CD4-positive, alpha-beta memory T cell (primary cell): ENCODE measurements around the gene ARHGAP45. TPM values are rescaled to one million over a fixed set of nuclear protein-coding genes. Genes with fewer than 3 reads are reported as not detected.

Source experiments
- CTCF ChIA-PET: fragments of 350-600 bp; sonication (Branson Sonifier 250); formaldehyde crosslinking; loops from one replicate; lab custom pipeline; 2021; ENCODE audit warnings: inconsistent platforms; ENCODE audit not compliant: partially characterized antibody; lab: Charles Lee
- POLR2A ChIA-PET: fragments of 350-600 bp; sonication (Branson Sonifier 250); formaldehyde crosslinking; loops from one replicate; lab custom pipeline; 2021; ENCODE audit not compliant: partially characterized antibody; lab: Charles Lee
- DNase-seq, 5 donors: peaks; one replicate each; pipeline versions ENCODE4 v3.0.0 to v3.0.0-alpha.2; 2020 to 2022; ENCODE audit warnings: mixed read lengths in 1 of 5
- H3K27ac ChIP-seq: one replicate; pipeline ENCODE4 v1.7.0; 2013; ENCODE audit warnings: low read depth, low read length
- H3K27me3 ChIP-seq: 2 replicates; pipeline ENCODE4 v1.7.0; 2013; ENCODE audit warnings: mild to moderate bottlenecking, low read length, moderate library complexity; ENCODE audit not compliant: insufficient read depth
- H3K36me3 ChIP-seq: 2 replicates; pipeline ENCODE4 v1.7.0; 2013; ENCODE audit warnings: mild to moderate bottlenecking, low read length, moderate library complexity; ENCODE audit not compliant: insufficient read depth
- H3K4me1 ChIP-seq: 2 replicates; pipeline ENCODE4 v1.7.0; 2013; ENCODE audit warnings: mild to moderate bottlenecking, low read length, moderate library complexity; ENCODE audit not compliant: insufficient read depth
- H3K4me3 ChIP-seq, 2 donors: one replicate each; pipeline ENCODE4 v1.7.0; 2013; ENCODE audit warnings: low read length in 2 of 2, mild to moderate bottlenecking in 1 of 2
- H3K9me3 ChIP-seq, 2 donors: one replicate each; pipeline ENCODE4 v1.7.0; 2013; ENCODE audit warnings: low read length in 2 of 2, control low read depth in 1 of 2; ENCODE audit not compliant: control insufficient read depth in 1 of 2
- H3K27ac Mint-ChIP-seq, 7 donors: one replicate each; pipeline ENCODE4 v1.8.0; 2020 to 2021; ENCODE audit warnings: mixed read lengths in 7 of 7, mild to moderate bottlenecking in 6 of 7, inconsistent platforms in 3 of 7, moderate library complexity in 3 of 7
- H3K27me3 Mint-ChIP-seq, 2 donors: one replicate each; pipeline ENCODE4 v1.8.0; 2020 to 2021; ENCODE audit warnings: mixed read lengths in 2 of 2
- H3K36me3 Mint-ChIP-seq, 2 donors: one replicate each; pipeline ENCODE4 v1.8.0; 2020 to 2021; ENCODE audit warnings: mixed read lengths in 2 of 2, inconsistent platforms in 1 of 2, mild to moderate bottlenecking in 1 of 2
- H3K4me1 Mint-ChIP-seq, 4 donors: one replicate each; pipeline ENCODE4 v1.8.0; 2020 to 2021; ENCODE audit warnings: mixed read lengths in 4 of 4, mild to moderate bottlenecking in 1 of 4
- H3K4me3 Mint-ChIP-seq, 8 donors: one replicate each; pipeline ENCODE4 v1.8.0; 2020 to 2021; ENCODE audit warnings: mixed read lengths in 8 of 8, mild to moderate bottlenecking in 7 of 8, moderate library complexity in 6 of 8, inconsistent platforms in 3 of 8
- H3K9me3 Mint-ChIP-seq, 8 donors: one replicate each; pipeline ENCODE4 v1.8.0; 2020 to 2021; ENCODE audit warnings: mixed read lengths in 8 of 8, mild to moderate bottlenecking in 5 of 8, inconsistent platforms in 3 of 8, moderate library complexity in 1 of 8
- intact Hi-C: fragments of 100-400 bp; cut with micrococcal nuclease; formaldehyde crosslinking; loops from one replicate; pipeline ENCODE4 v1.15.1; 2023
- polyA plus RNA-seq, 2 donors: library from polyadenylated mRNA; unstranded; fragments of 300-500 nt; fragmentation: Illumina TruSeq; gene quantifications; one replicate each; pipeline ENCODE4 v1.2.3, GENCODE V29; 2021
- total RNA-seq, 2 experiments: library from RNA; stranded (reverse); gene quantifications; one replicate each; pipeline ENCODE4 v1.2.3, GENCODE V29; 2021

The ARHGAP45 gene
- total and polyA plus RNA-seq, 4 experiments from 2014 or later, result 222 to 836 (median 667) TPM

DNA sequence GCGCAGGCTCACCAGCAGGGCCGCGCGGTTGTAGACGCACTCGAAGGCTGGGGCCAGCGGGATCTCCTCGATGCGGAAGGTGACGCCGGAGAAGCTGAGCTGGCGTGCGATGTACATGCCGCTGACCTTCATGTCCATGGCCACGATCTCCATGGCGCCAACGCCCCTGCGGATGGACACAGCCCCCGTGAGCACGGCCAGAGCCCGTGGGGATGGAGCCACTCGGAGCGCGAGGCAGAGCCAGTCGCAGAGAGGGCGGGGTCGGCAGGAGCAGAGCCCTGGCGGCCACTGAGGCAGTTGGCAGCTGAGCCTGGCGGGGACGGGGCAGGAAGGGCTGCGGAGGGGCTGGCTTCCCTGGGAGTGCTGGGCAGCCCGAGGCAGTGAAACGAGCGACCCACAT lies 52.0 kb downstream of the ARHGAP45 start:
- H3K27me3 Mint-ChIP-seq, result no peaks in the 10 kb centered on the region
- Histone ChIP-seq H3K4me3 (no peak overlapping the region), H3K36me3 (peaks cover 74% of the 10 kb centered on the region), H3K27ac (no peak overlapping the region), H3K27me3 (no peaks in the 10 kb centered on the region), H3K9me3 (no peaks in the 10 kb centered on the region), H3K4me1 (no peaks in the 10 kb centered on the region)
- no peak overlapping the region for H3K4me3 Mint-ChIP-seq
- no peaks in the 10 kb centered on the region for H3K4me1 Mint-ChIP-seq
- H3K27ac Mint-ChIP-seq, result no peak overlapping the region
- intact Hi-C loops, result no loop called here
- ChIA-PET POLR2A (interaction anchor here (0.8 kb wide), 1 partner anchor 12 kb away, joined by 3 read pairs; no protein-coding TSS in a partner anchor), CTCF (interaction anchor here (1.3 kb wide), 1 partner anchor 76 kb away, joined by 4 read pairs; no protein-coding TSS in a partner anchor)
- H3K36me3 Mint-ChIP-seq, result peaks cover 21 to 29% of the 10 kb centered on the region in 2 donors
- no peaks in the 10 kb centered on the region for H3K9me3 Mint-ChIP-seq
- no peak for DNase-seq

DNA sequence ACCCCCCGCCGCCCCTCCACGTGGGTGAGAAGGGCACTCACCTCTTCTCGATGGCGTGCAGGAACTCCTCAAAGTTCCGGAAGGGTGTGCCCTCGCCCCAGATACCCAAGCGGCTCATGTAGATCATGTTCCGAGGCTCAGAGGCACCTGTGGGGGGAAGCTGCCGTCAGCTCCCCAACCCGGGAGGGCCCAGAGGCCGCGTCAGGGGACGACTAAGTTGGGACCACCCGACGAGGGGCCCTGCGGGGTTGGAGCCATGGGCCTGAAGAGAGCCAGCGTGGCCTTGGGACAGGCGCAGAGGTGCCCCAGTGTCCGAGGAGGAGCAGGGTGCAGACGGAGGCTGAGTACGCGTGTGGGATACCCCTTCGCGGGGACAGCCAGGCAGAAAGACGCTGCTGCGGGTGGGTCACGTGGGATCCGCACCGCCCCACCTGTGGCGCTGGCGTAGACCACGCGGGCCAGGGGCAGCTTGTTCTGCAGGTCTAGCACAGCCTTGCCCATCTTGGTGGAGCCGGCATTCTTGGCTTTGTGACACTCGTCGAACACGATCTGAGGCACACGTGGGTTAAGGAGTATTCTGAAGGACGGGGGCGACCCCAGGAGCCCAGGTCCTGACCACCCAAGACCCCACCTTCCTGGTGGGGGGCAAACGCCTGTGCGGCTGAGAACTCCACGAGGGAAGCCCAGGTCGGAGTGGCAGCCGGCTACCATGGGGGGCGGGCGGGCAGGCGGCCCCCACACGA lies 52.7 kb downstream of the ARHGAP45 start:
- Mint-ChIP-seq H3K27ac (no peak overlapping the region), H3K27me3 (no peaks in the 10 kb centered on the region), H3K4me1 (no peaks in the 10 kb centered on the region), H3K4me3 (no peak overlapping the region), H3K36me3 (peaks cover 21 to 27% of the 10 kb centered on the region in 2 donors), H3K9me3 (no peaks in the 10 kb centered on the region)
- intact Hi-C loops, result no loop called here
- no peak overlapping the region for H3K4me3 ChIP-seq
- H3K36me3 ChIP-seq, result peaks cover 77% of the 10 kb centered on the region
- no peaks in the 10 kb centered on the region for H3K9me3 ChIP-seq
- ChIA-PET CTCF (no interaction called here), POLR2A (interaction anchor here (0.8 kb wide), 2 partner anchors 11 to 73 kb away, joined by 3 read pairs; no protein-coding TSS in a partner anchor)
- H3K4me1 ChIP-seq, result no peaks in the 10 kb centered on the region
- no peak overlapping the region for H3K27ac ChIP-seq
- no peaks in the 10 kb centered on the region for H3K27me3 ChIP-seq
- no peak for DNase-seq

DNA sequence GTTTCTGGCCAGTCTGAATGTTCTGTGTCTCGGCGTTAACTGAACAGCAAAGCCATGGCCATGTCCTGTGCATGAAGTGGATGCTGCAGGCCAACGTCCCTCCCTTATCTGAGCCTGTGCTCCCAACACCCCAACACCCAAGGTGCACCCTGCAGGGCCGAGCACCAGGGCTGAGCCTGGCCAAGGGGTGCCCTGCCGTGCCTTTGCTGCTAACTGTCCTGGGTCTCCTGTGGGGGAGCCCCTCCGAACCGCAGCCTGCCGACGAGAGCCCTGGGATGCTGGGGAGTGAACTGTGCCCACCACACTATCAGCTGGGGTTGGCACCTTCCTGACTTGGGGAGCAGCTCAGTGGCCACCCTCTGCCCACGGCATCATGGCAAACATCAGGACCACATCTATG lies 54.4 kb downstream of the ARHGAP45 start:
- Mint-ChIP-seq H3K4me1 (no peaks in the 10 kb centered on the region), H3K36me3 (peaks cover 21 to 32% of the 10 kb centered on the region in 2 donors), H3K27me3 (no peaks in the 10 kb centered on the region), H3K4me3 (no peak overlapping the region), H3K9me3 (no peaks in the 10 kb centered on the region), H3K27ac (no peak overlapping the region)
- Histone ChIP-seq H3K36me3 (peaks cover 76% of the 10 kb centered on the region), H3K27ac (no peak overlapping the region), H3K27me3 (no peaks in the 10 kb centered on the region), H3K9me3 (no peaks in the 10 kb centered on the region), H3K4me3 (no peak overlapping the region), H3K4me1 (no peaks in the 10 kb centered on the region)
- intact Hi-C loops, result no loop called here
- CTCF ChIA-PET, result no interaction called here
- POLR2A ChIA-PET, result no interaction called here
- DNase-seq, result no peak

DNA sequence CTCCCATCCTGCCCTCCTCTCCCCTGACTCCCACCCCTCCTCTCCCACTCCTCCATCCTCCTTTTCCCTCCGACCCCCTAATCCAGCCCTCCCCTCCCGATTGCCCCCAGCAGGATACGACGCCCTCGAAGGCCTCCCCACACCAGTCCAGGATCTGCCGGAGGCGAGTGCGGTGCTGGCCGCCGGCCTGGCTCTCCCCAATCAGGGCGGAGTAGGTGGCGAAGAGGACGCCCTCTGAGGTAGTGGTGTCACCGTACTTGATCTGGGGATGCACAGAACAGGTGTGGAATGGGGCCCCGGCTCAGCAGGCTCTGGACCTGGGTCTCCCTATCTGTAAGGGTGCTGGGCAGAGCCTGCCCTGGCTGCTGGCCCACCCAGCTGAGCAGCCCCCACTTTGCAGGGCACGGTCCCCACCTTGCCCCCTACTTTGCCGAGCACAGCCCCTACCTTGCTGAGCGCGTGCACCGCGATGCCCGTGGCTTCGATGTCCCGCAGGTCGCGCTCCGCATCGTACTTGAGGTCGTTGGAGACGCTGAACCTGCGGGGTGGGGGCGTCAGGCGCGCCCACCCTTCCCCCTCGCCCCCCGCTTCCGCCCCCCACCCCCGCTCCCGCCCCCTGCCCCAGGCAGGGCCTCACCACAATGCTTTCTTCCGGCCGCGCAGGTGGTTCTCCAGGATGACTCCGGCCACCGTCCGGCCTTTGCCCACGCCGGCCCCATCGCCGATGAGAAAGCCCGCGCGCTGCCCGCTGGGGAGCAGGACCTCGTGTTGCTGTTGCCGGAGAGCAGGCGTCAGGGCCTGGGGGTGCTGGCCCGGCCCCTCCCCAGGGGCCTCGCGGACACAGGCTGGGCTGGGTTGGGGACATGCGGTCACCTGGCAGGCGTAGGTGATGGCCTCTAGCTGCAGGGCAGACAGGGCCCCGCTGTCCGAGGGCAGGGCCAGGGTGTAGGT lies 55.3 kb downstream of the ARHGAP45 start:
- POLR2A ChIA-PET, result interaction anchor here (1.0 to 1.1 kb wide), 2 partner anchors 17 to 29 kb away, joined by 3 read pairs; no protein-coding TSS in a partner anchor
- no peak for DNase-seq
- Histone ChIP-seq H3K4me3 (no peak overlapping the region), H3K36me3 (peaks cover 75% of the 10 kb centered on the region), H3K4me1 (no peaks in the 10 kb centered on the region), H3K27me3 (no peaks in the 10 kb centered on the region), H3K9me3 (no peaks in the 10 kb centered on the region), H3K27ac (no peak overlapping the region)
- Mint-ChIP-seq H3K27me3 (no peaks in the 10 kb centered on the region), H3K4me1 (no peaks in the 10 kb centered on the region), H3K4me3 (no peak overlapping the region), H3K9me3 (no peaks in the 10 kb centered on the region), H3K36me3 (peaks cover 21 to 38% of the 10 kb centered on the region in 2 donors), H3K27ac (peak overlapping the region in 3 of 7 donors; percentile 37 to 66 (median 64))
- intact Hi-C loops, result no loop called here
- CTCF ChIA-PET, result interaction anchor here (1.2 kb wide), 1 partner anchor 9 kb away, joined by 4 read pairs; no protein-coding TSS in a partner anchor

DNA sequence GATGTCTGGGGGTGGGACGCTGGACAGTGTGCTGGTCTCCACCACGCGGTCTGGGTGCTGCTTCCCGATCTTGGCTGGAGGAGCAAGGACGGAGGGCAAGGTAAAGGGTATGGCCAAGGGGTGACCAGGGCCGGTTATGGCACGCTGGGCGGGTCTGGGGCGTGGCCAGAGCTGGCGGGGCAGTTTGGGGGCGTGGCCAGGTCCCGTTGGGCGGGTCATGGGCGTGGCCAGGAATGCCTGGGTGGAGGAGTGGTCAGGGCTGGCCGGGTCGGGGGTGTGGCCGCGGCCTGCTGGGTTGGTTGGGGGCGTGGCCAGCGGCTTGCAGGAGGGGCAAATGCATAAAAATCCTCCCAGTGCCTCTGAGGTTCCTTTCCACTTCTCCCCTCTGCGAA lies 56.0 kb downstream of the ARHGAP45 start:
- peaks cover 3% of the 10 kb centered on the region for H3K4me1 ChIP-seq
- Mint-ChIP-seq H3K27ac (peak overlapping the region in 3 of 7 donors; percentile 37 to 66 (median 64)), H3K4me1 (peaks cover 0 to 3% (median 0%) of the 10 kb centered on the region in 4 donors), H3K9me3 (no peaks in the 10 kb centered on the region), H3K36me3 (peaks cover 21 to 38% of the 10 kb centered on the region in 2 donors), H3K27me3 (no peaks in the 10 kb centered on the region), H3K4me3 (no peak overlapping the region)
- POLR2A ChIA-PET, result interaction anchor here (1.0 to 1.1 kb wide), 2 partner anchors 18 to 29 kb away, joined by 3 read pairs; no protein-coding TSS in a partner anchor
- no peak for DNase-seq
- no peaks in the 10 kb centered on the region for H3K27me3 ChIP-seq
- peaks cover 73% of the 10 kb centered on the region for H3K36me3 ChIP-seq
- no peak overlapping the region for H3K27ac ChIP-seq
- no peaks in the 10 kb centered on the region for H3K9me3 ChIP-seq
- no peak overlapping the region for H3K4me3 ChIP-seq
- CTCF ChIA-PET, result interaction anchor here (1.2 kb wide), 1 partner anchor 10 kb away, joined by 4 read pairs; no protein-coding TSS in a partner anchor
- intact Hi-C loops, result no loop called here

DNA sequence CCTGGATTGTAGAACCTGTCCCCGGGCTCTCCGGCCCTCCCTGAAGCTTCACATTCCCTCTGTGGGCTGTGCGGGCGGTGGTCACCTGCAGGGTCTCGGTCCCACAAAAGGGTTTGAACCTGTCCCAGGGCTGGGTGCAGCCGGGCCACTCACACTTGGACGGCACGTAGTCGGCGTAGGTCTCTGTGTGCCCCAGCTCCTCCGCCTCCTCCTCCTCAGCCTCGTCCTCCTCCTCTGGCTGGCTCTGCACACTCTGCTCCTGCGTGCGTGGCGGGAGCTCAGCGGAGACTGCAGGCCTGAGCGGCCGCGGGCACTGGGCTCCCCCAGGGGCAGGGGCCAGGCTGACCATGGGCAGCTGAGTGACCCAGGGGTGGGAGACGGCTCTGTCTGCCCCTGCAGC lies 56.4 kb downstream of the ARHGAP45 start:
- no peak overlapping the region for H3K27ac Mint-ChIP-seq
- no peaks in the 10 kb centered on the region for H3K27me3 ChIP-seq
- no peak overlapping the region for H3K27ac ChIP-seq
- H3K36me3 ChIP-seq, result peaks cover 71% of the 10 kb centered on the region
- H3K4me3 ChIP-seq, result no peak overlapping the region
- H3K9me3 Mint-ChIP-seq, result no peaks in the 10 kb centered on the region
- intact Hi-C loops, result no loop called here
- H3K9me3 ChIP-seq, result no peaks in the 10 kb centered on the region
- ChIA-PET POLR2A (interaction anchor here (1.0 to 1.1 kb wide), 2 partner anchors 18 to 30 kb away, joined by 3 read pairs; no protein-coding TSS in a partner anchor), CTCF (interaction anchor here (1.2 kb wide), 1 partner anchor 10 kb away, joined by 4 read pairs; no protein-coding TSS in a partner anchor)
- H3K36me3 Mint-ChIP-seq, result peaks cover 21 to 34% of the 10 kb centered on the region in 2 donors
- no peaks in the 10 kb centered on the region for H3K27me3 Mint-ChIP-seq
- H3K4me1 Mint-ChIP-seq, result peaks cover 0 to 4% (median 0%) of the 10 kb centered on the region in 4 donors
- DNase-seq, result no peak
- peaks cover 8% of the 10 kb centered on the region for H3K4me1 ChIP-seq
- no peak overlapping the region for H3K4me3 Mint-ChIP-seq
